Endometrial microvascular endothelial cells (primary cell): ENCODE data around the gene MIPEP. TPM values are rescaled to one million over a fixed set of nuclear protein-coding genes. Genes with fewer than 3 reads are reported as not detected.

Source experiments
- in situ Hi-C: cut with HindIII; loops from 2 replicates; pipeline ENCODE4 v1.10.0; 2017; ENCODE audit warnings: low sequenced_read_pairs, low pct_unique_long_range_greater_than_20kb; ENCODE audit errors: inconsistent ontology term
- total RNA-seq: library from RNA; depleted of rRNA; stranded (reverse); fragments of >200 nt; gene quantifications from one replicate; pipeline ENCODE4 v1.2.3, GENCODE V29; 2015; ENCODE audit errors: inconsistent ontology term

MIPEP gene
- total RNA-seq, 1 donor from 2014 or later = 40.5 TPM

DNA sequence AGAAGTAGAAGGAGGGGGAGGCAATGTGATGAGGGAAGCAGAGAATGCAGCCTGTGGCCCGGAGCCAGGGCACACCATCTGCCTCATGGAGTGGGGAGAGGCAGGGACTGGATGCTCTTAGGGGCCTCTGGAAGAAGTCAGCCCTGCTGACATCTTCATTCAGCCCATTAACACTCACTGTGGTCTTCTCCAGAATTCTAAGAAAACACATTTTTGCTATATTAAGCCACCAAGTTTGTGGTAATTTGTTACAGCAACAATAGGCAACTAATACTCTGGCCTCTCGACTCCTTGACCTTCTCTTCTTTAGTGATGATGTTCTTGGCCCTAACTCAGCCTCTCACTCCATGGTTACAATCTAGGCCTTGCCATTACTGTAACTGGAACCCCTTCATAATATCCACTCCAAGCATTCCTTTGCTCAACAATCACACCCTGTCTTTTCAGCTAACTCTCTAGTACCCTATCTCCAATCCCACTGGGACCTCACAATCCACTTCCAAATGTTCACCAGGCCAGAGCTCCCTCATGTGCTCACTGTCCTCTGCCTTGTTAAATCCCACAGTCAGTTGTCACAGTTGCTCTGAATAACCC is 98.5 kb downstream of the MIPEP start:
- in situ Hi-C loops = no loop called here

DNA sequence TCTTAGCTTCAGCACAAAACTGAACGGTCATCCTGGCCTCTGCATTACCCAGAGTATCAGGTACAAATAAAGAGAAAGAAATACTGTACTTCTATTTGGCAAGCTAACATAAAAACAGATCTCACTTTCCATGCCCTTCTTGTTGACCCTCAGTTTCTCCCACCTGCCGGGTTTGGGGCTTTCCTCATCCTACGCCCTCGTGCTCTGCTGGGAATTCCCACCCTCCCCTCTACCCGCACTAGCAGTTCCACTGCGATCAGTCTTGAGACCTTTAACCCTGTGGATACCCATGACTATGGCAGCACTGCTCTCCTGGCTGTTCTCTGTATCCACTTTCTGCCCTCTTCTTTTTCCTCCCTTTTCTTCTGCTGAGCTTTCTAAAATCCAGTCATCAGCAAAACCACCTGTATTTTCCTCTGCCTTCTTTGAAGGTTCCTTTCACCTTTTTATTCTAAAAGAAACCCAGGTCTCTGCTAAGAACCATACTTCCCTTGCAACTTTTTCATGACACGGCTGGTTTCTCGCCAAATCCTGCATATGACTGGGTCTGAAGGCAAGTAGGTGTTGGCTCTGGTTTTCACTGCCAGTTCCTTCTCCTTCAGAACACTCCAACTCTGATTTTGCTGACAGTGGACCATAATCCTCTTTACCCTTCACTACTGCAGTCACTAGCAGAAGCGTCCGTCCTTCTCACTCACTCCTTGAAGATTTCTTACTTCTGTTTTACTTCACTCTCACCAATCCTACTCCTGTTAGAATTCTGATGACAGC is 99.4 kb downstream of the MIPEP start:
- in situ Hi-C loops = no loop called here

DNA sequence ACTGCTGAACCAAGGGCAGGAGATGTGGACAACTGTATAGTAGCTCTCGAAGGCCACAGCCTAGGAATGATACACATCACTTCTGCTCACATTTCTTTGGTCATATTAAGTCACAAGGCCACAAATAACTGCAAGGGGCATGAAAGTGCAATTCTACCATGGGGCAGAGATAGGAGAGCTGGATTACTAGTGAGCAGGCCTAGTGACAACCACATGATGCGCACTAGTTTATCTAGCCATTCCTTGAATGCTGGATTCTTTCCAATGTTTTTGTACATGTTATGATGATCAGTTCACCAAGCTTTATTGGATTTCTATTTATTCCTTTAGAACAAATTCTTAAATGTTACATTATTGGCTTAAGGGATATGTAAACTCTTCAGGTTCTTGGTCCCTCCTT is 100.7 kb downstream of the MIPEP start:
- in situ Hi-C loops = no loop called here

DNA sequence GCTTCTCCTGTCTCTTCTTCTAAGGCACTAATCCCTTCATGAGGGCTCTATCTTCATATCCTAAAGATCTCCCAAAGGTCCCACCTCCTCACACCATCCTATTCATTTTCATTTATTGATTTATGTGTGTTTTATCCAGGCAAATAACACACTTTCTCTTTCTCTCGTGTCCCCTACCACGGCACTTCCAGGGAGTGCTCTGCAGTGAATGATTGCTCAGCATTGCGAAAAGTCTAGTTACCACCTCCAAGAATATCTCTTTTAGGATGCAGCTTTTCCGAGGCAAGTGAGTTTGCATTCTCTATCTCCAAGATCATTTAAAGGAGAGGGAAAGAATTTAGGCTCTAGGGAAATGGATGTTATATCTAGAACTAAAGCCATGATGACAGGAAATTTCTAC is 101.7 kb downstream of the MIPEP start:
- in situ Hi-C loops = no loop called here

DNA sequence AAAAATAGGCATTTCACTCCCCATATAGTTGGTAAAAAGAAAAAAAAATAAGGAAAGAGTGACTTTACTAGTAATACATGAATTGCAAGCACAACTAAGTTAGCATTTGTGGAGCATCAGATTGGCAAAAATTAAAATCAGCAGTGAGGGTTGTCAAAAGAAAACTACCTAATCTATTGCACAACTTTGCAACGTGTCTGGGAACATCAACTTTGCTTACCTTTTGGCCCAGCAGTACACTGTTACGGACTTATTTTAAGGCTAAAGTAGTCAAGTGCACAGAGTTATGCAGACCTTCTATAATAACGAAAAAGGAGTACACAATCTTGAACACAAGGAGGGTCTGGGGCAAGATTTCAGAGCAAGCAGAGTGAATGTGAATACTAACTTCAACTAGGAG is 102.6 kb downstream of the MIPEP start:
- in situ Hi-C loops = no loop called here

DNA sequence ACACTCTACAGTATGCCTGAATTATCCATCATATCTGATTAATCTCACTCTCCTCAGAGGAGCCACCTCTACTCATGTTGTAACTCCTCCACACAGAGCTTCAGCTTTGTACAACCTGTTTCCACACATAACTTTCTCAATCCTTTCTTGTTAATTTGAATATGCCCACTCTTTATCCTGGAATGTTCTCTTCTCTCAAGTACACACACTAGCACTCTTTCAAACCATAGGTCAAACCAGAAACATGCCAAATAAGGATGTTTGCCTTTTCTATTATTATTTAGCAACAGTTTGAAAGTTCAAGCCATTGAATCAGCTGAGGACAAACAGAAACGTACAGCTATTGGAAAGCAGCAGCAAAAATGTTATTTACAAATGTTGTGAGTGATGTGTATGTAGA is 110.3 kb downstream of the MIPEP start:
- in situ Hi-C loops = no loop called here

DNA sequence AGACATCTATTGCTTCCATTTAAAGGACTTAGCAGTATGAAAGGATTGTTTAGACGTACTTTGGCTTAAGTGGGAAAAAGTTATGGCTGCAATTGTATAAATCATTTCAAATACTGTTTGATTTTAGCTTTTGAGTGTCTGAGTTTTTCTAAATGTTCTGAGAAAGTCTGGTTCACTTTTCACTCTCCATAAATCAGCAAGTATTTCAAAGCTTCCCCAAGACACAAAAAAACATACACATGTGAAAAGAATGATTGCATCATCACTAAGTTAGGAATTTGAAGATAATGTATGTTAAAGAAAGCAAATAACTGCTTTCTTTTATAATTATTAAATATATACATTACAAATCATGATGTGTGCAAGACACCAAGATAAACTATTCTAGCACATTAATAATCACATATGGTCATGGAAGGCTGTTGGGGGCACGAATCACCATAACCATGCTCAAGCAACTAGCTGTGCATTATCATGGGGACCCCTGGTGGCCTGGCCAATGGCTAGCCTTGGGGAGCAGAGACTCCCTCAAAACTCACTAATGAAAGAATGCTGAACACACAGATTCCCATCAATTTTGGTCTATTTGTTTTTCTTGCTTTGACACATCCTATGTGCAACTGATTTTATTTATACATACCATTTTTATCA is 111.1 kb downstream of the MIPEP start:
- in situ Hi-C loops = no loop called here

DNA sequence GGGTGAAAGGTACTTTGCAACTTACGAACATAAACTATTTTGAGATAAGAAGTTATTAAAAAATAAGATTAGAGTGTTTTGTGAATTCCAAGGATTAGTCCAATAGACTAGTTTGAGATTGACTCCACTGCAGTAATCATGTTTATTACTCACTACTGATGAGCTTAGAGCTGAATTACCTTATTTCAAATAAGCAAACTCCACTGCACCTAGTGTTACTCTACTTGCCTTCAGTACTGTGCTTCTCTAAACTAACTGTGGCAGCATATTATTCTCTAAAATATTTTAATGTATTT is 111.7 kb downstream of the MIPEP start:
- in situ Hi-C loops = no loop called here

DNA sequence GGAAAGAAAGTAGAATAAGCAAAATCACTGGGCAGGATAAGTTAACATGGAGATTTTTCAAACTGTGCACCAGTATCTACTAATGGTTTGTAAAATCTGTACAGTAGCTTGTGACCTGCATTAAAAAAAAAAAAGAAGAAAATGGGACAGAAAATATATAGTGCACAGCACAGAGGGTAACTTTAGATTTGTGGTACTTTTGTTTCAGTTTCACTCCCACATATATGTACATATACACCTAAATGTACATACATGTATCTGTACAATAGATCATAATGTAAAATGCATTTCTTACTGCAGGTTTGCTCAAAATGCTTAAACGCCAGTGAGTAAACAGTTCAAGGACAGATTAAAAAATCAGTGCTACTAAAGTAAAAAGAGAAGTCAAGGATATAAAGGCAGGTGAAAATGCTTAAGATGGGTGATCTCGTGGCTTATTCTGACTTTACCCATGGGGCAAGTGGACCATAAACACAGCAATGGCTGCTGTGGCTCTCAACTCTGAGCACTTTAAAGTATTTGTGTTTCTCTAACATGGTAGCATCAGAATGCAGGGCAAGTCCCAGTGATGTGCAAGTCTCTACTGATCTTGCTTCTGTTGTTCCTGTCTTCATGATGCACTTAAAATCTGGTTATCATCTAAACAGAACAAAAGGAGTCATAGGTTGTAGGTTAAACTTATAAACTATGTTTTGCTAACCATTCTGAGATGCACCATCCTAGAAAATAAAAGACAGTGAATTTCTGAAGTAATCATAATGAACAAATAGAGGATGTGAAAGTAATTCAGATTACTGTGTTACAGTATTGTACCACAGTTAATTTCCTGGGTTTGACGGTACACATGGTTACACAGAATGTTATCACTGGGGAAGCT is 112.3 kb downstream of the MIPEP start:
- in situ Hi-C loops = no loop called here

DNA sequence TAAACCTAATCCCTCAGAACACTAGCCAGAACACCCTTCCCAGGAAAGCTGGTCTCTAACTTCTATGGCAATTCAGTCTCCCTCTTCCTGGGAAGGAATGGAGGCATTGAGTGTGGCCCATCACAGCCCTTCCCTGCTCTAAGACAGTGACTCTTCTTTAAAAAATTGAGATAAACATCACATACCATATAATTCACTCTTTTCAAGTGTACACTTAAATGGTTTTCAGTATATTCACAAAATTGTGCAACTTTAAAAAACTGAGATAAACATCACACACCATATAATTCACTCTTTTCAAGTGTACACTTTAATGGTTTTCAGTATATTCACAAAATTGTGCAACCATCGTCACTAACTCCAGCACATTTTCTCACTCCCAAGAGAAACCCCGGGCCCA is 116.5 kb downstream of the MIPEP start:
- in situ Hi-C loops = no loop called here

DNA sequence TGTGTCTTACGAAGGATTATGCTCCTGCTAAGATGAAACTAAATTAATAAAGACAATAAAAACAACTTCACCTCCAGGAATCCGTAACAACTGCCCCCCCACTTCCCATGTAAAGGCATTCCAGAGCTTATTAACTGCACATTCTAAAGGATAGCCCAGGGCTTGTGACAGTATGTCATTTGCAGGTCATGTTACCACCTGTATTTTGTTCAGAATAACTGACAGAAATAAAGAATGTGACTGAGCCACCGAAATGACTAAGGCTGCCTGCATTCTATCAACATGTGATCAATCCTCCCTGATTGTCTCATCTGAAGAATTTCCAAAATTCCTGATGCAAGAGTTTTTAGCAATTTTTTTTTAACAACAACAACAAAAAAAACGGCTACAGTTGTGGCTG is 117.2 kb downstream of the MIPEP start:
- in situ Hi-C loops = no loop called here

DNA sequence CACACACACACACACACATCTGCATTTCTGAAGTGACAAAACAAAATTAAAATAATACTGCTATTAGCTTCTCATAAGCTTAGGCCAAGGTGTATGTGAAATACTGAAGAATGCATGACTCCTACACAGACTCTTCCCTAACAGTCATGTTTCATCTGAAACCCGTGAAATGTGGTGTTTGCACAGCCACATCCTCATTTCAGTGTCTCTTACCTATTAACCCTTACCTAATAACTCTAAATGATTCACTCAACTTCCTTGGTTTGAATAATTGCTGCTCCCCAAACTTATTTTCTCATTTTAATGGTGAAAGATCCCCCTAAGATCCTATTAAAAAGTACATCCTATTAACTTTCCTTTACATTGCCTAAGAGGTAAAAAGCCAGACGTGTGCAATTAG is 117.6 kb downstream of the MIPEP start:
- in situ Hi-C loops = no loop called here

DNA sequence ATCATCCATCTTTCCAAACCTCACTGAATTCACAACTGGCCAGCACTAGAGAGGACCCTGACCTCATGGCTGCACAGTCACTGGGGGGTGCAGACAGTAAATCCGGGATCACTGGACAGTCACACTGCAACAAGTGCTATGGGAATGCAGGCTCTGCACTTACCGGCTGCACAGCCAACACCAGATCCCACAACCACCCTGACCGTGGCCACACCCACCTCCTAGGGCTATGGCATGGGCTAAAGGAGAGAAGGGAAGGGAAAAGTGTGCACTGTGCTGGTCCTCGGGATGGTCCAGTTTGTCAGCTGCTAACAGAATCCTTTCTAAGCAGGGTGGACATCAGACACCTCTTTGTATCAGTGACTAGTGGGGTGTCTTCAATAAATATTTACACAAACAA is 118.2 kb downstream of the MIPEP start:
- in situ Hi-C loops = no loop called here

DNA sequence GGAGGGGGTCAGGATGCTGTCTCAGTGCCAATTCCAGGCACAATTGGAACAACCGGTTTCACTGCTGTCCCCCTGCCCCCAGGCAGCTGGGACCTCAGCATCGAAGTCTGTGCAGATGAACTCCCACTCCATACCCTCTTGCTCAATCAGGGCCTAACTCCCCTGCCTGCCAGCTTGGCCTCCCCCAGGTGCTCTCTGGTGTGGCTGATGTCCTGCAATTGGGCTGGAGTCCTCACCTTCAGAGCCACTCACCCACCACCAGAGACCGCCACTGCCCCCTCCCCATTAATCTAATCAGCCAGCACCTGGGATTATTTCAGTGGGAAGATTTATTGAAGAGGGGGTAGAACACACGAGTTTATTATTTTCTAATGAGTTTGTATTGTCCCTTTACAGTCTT is 118.8 kb downstream of the MIPEP start:
- in situ Hi-C loops = no loop called here

DNA sequence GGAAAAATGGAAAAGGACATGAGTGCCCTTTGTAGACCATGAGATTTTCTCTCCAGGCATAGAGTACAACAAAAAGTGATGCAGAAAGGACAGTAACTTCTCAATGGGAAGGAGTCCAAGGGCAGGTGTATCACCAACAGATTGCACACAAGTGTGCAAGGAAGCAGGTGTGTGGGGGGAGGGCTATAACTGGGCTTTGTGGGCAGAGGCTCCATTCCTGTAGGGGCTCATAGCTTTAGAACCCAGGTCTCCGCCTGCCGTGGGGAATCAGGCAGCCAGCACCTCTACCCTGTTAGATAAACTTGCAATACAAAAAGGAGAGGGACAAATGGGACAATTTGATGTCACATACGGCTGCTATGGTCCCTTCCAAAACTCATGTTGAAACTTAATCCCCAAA is 119.8 kb downstream of the MIPEP start:
- in situ Hi-C loops = no loop called here

DNA sequence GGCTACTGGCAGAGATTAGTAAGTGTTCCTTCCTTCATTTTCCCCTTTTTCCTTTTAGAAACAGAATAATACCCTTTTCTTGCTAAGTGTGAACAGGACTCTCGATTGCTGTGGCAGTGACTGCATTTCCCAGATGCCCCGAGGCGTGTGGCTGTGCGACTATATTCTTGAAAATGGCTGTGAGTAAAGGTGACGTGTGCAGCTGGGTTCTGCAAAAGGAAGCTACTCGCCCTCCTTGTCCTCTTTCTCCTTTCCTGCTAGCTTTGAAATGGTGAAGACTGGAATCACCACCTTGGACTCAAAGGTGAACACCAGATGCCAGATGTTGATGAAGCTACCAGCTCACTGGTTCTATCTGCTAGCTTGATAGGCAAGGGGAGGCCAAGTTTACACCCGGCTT is 121.4 kb downstream of the MIPEP start:
- in situ Hi-C loops = no loop called here

DNA sequence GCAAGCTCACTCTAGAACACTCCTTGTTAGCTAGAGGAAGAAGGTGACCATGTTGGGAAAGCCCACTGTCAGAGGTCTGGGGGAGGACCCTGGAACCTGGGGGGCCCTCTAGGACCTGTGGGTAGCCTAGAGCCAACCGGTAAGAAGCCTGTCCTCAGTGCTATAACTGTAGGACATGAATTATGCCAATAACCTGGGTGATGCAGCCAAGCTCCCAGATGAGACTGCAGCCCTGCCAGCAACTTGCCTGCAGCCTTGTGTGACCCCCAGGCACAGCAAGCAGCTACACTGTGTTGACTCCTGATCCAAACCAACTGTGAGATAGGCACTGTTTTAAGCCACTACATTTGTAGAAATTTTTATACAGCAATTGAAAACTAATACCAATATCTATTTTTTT is 122.3 kb downstream of the MIPEP start:
- in situ Hi-C loops = no loop called here

DNA sequence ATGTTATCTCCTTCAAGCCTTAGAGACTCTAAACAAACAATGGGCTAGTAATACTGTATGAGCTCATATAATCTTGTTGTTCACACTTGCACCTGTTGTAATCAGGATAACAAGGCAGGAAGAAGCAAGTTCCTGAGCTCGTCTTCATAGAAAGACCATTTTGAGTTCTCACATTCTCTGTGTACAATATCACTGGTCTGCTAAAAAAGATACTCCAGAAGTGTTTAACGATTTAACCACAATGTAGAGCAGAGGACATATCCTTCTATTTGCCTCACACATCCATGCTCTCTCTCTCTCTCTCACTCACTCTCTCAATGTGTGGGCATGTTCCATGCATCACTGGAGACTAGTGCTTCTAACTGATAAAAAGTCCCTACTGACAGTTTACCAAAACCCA is 122.9 kb downstream of the MIPEP start:
- in situ Hi-C loops = no loop called here

DNA sequence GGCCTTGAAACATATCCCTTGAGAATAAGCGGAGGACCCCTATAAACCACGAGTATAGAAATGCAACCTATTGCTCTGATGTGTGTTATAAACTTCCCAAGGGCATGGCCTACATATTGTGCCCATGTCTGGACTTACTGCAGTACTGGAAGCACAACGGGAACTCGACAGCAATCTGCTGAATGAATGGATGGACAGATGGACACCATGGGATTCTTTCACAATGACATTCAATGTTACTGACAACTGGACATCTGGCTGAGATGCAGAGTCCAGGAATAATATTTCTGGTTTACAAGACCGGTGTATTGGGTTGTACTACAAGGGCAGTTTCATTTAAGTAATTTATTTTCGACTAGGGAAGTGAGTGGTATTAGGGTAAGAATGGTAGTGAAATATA is 123.7 kb downstream of the MIPEP start:
- in situ Hi-C loops = no loop called here

DNA sequence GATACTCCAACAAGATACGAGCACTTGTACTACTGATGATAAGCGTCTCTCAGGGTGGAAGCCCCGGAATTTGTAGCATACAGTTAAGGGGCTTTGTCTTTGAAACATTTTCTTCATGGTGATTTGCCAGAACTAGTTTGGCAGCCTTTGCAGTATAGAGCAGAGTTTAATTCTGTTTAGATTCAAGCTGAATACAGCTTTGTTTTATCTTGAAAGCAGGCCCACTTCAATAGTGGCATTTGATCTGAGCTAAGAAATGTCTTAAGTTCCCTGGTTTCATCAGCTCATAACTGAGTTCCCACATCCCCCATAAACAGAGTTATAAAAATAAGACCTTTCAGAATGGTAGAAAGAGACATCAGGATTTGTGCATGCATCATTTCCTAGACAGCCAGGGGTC is 125.9 kb downstream of the MIPEP start:
- in situ Hi-C loops = no loop called here
